ENCODE measurements around the gene MIPEP.
"Not testable (repeated sequence)": the region's sequence is repeated elsewhere in the genome, so short reads cannot be mapped to it uniquely, and the experiment has no call there.

The MIPEP gene

GRCh38 chr13:23776698-23777574, 112.3 kb downstream of the MIPEP start:
- no peak for DNase-seq (ENCODE audit: low read depth in 2 of 2)

GRCh38 chr13:23772717-23773116, 116.5 kb downstream of the MIPEP start:
- no peak for DNase-seq (ENCODE audit: low read depth in 2 of 2)

- DNase-seq (ENCODE audit: low read depth in 2 of 2): no peak
These were observed 117.2 kb downstream of the MIPEP start for GRCh38 chr13:23771956-23772355.

GRCh38 chr13:23771552-23771951, 117.6 kb downstream of the MIPEP start:
- DNase-seq (ENCODE audit: low read depth in 2 of 2): no peak

GRCh38 chr13:23770973-23771372, 118.2 kb downstream of the MIPEP start:
- no peak for DNase-seq (ENCODE audit: low read depth in 2 of 2)

- no peak for DNase-seq (ENCODE audit: low read depth in 2 of 2)
These were observed 118.8 kb downstream of the MIPEP start for GRCh38 chr13:23770428-23770827.

- DNase-seq (ENCODE audit: low read depth in 2 of 2): no peak
These were observed 119.8 kb downstream of the MIPEP start for GRCh38 chr13:23769401-23769800.

- no peak for DNase-seq (ENCODE audit: low read depth in 2 of 2)
These were observed 121.4 kb downstream of the MIPEP start for GRCh38 chr13:23767838-23768237.

- DNase-seq (ENCODE audit: low read depth in 2 of 2): no peak
These were observed 122.3 kb downstream of the MIPEP start for GRCh38 chr13:23766939-23767338.

GRCh38 chr13:23766283-23766682, 122.9 kb downstream of the MIPEP start:
- no peak for DNase-seq (ENCODE audit: low read depth in 2 of 2)

GRCh38 chr13:23765531-23765930, 123.7 kb downstream of the MIPEP start:
- DNase-seq (ENCODE audit: low read depth in 2 of 2): no peak

GRCh38 chr13:23763318-23763717, 125.9 kb downstream of the MIPEP start:
- DNase-seq (ENCODE audit: low read depth in 2 of 2): no peak

- not testable (repeated sequence) for DNase-seq (ENCODE audit: low read depth in 2 of 2)
These were observed 127.4 kb downstream of the MIPEP start for GRCh38 chr13:23761760-23762159.

GRCh38 chr13:23760000-23760399, 129.2 kb downstream of the MIPEP start:
- no peak for DNase-seq (ENCODE audit: low read depth in 2 of 2)

- DNase-seq (ENCODE audit: low read depth in 2 of 2): no peak
These were observed 130.2 kb downstream of the MIPEP start for GRCh38 chr13:23758798-23759527.

- DNase-seq (ENCODE audit: low read depth in 2 of 2): no peak
These were observed 134.2 kb downstream of the MIPEP start for GRCh38 chr13:23754997-23755396.

GRCh38 chr13:23754506-23754905, 134.7 kb downstream of the MIPEP start:
- DNase-seq (ENCODE audit: low read depth in 2 of 2): no peak

- DNase-seq (ENCODE audit: low read depth in 2 of 2): no peak
These were observed 135.7 kb downstream of the MIPEP start for GRCh38 chr13:23753458-23753857.

GRCh38 chr13:23752111-23753001, 136.8 kb downstream of the MIPEP start:
- no peak for DNase-seq (ENCODE audit: low read depth in 2 of 2)

- no peak for DNase-seq (ENCODE audit: low read depth in 2 of 2)
These were observed 138.0 kb downstream of the MIPEP start for GRCh38 chr13:23751195-23751594.

- DNase-seq (ENCODE audit: low read depth in 2 of 2): no peak
These were observed 138.6 kb downstream of the MIPEP start for GRCh38 chr13:23750383-23751121.
